OCI-LY7 (cell line): Measurements from ENCODE around the gene CTTNBP2. TPM values are rescaled to one million over a fixed set of nuclear protein-coding genes. Genes with fewer than 3 reads are reported as not detected.

Source experiments
- BruUV-seq: library from RNA; stranded (reverse); fragments of 400-500 nt; replicated peaks from 2 replicates; lab custom pipeline; 2021; lab: Mats Ljungman, UMichigan
- CTCF ChIA-PET: fragments of 300-600 bp; sonication (Branson Sonifier 250); formaldehyde crosslinking; loops from one replicate; lab custom pipeline; 2022; ENCODE audit warnings: antibody characterized with exemption; ENCODE audit not compliant: unreplicated experiment; lab: Charles Lee
- POLR2A ChIA-PET: fragments of 300-600 bp; sonication (Branson Sonifier 250); formaldehyde crosslinking; loops from one replicate; lab custom pipeline; 2022; ENCODE audit warnings: antibody characterized with exemption; lab: Charles Lee
- DNase-seq: peaks from one replicate; pipeline ENCODE4 v3.0.0-alpha.2; 2015; ENCODE audit warnings: low spot score
- H2AFZ ChIP-seq: fragments of 200-600 bp; sonication (generic), shearing (Covaris generic); 2 replicates; pipeline ENCODE4 v1.6.1; 2014; ENCODE audit warnings: mild to moderate bottlenecking, antibody characterized with exemption, low read length, moderate library complexity
- H3K27ac ChIP-seq: fragments of 200-600 bp; sonication (generic); 2 replicates; pipeline ENCODE4 v1.5.1; 2014; ENCODE audit warnings: mixed run types, low read depth, mild to moderate bottlenecking, moderate library complexity, low read length, inconsistent platforms; ENCODE audit not compliant: poor library complexity, severe bottlenecking
- H3K36me3 ChIP-seq: fragments of 200-600 bp; sonication (generic); 2 replicates; pipeline ENCODE4 v1.6.1; 2014; ENCODE audit warnings: mild to moderate bottlenecking, antibody characterized with exemption, low read length, moderate library complexity, mixed read lengths; ENCODE audit not compliant: insufficient read depth
- H3K4me1 ChIP-seq: fragments of 200-600 bp; sonication (generic); 2 replicates; pipeline ENCODE4 v1.5.1; 2014; ENCODE audit warnings: mild to moderate bottlenecking, low read length; ENCODE audit not compliant: insufficient read depth, poor library complexity, severe bottlenecking
- H3K4me2 ChIP-seq: fragments of 200-600 bp; sonication (generic); 2 replicates; pipeline ENCODE4 v1.6.1; 2014; ENCODE audit warnings: mild to moderate bottlenecking, low read length
- H3K4me3 ChIP-seq: fragments of 200-600 bp; sonication (generic); 2 replicates; pipeline ENCODE4 v1.5.1; 2014; ENCODE audit warnings: mild to moderate bottlenecking, low read depth, low read length; ENCODE audit not compliant: poor library complexity, severe bottlenecking
- H3K79me2 ChIP-seq: fragments of 200-600 bp; sonication (generic); 2 replicates; pipeline ENCODE4 v1.6.1; 2016; ENCODE audit warnings: low read depth, mild to moderate bottlenecking, low read length, moderate library complexity, mixed read lengths; ENCODE audit not compliant: insufficient read depth
- H3K9me2 ChIP-seq: fragments of 200-600 bp; sonication (generic); 2 replicates; pipeline ENCODE4 v1.6.1; 2016; ENCODE audit warnings: mild to moderate bottlenecking, low read length, mixed read lengths; ENCODE audit not compliant: insufficient read depth
- H3K9me3 ChIP-seq: fragments of 200-600 bp; sonication (generic); 2 replicates; pipeline ENCODE4 v1.6.1; 2014; ENCODE audit warnings: mild to moderate bottlenecking, mixed run types, low read length, mixed read lengths
- H4K20me1 ChIP-seq: fragments of 200-600 bp; sonication (generic); 2 replicates; pipeline ENCODE4 v1.6.1; 2014; ENCODE audit warnings: mild to moderate bottlenecking, antibody characterized with exemption, low read length, moderate library complexity, mixed read lengths; ENCODE audit not compliant: insufficient read depth
- EZH2phosphoT487 ChIP-seq: fragments of 200-600 bp; sonication (generic); IDR thresholded peaks from 2 replicates; pipeline ENCODE4 v1.6.1; 2018; ENCODE audit warnings: low read depth, borderline replicate concordance, mild to moderate bottlenecking, mixed run types, antibody characterized with exemption, low read length, moderate library complexity, mixed read lengths
- intact Hi-C: fragments of 100-400 bp; cut with micrococcal nuclease; formaldehyde crosslinking; loops from one replicate; pipeline ENCODE4 v1.10.0; 2022; ENCODE audit not compliant: unreplicated experiment
- total RNA-seq, 2 experiments: library from RNA; depleted of rRNA in 1 of 2; stranded (reverse); fragments of >200 nt in 1 of 2; shearing (Covaris generic) in 1 of 2; gene quantifications; 2 replicates each; pipeline ENCODE4 v1.2.3, GENCODE V29; 2014 to 2022
- TF ChIP-seq, protein P1 (sequence below): fragments of 200-600 bp; sonication (generic); conservative IDR thresholded peaks from 2 replicates; pipeline ENCODE4 v1.5.1; 2014; ENCODE audit warnings: mild to moderate bottlenecking, antibody characterized with exemption, low read length, moderate library complexity, mixed read lengths

Gene CTTNBP2
- total RNA-seq, 2 experiments from 2014 or later, result not detected

DNA sequence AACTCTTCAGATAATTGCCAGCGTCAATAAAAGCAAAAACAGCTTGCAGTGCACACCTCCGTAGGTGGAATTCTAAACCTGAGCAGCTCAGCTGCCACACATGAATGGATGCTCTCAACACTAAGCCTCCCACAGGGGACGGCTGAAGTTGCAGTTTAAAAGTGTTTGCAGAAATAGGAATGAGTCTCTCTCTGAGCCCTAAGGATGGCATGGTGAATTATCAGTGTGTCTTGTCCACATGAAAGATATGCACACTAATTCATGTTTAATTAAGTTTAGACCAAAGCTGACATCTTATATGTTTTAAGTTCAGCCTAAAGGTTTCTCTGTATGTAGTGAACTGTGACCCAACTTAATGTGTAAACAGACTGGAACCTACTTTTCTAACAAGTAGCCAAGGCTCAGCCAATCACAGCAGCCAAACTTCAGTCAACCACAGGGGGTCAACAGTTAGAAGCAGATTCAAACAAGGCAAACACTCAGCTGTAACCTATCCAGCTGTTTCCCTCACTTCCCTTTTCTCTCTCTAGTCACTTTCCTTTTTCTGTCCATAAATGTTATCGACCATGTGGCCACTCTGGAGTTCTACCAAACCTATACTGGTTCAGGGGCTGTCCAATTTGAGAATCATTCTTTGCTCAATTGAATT lies 38.1 kb downstream of the CTTNBP2 start:
- Histone ChIP-seq H3K9me2 (no peaks in the 10 kb centered on the region), H3K27ac (no peak overlapping the region), H3K4me3 (no peak overlapping the region), H2AFZ (no peak overlapping the region), H3K36me3 (no peaks in the 10 kb centered on the region), H3K4me2 (no peak overlapping the region), H3K79me2 (no peaks in the 10 kb centered on the region), H3K9me3 (no peaks in the 10 kb centered on the region), H3K4me1 (no peaks in the 10 kb centered on the region), H4K20me1 (no peaks in the 10 kb centered on the region)
- no peak for DNase-seq
- intact Hi-C loops, result no loop called here
- POLR2A ChIA-PET, result interaction anchor here (0.7 kb wide), 1 partner anchor 1837 kb away, joined by 3 read pairs; no protein-coding TSS in a partner anchor
- BruUV-seq, result no TSS peak
- no peak for TF ChIP-seq EZH2phosphoT487
- TF ChIP-seq, protein P1, sequence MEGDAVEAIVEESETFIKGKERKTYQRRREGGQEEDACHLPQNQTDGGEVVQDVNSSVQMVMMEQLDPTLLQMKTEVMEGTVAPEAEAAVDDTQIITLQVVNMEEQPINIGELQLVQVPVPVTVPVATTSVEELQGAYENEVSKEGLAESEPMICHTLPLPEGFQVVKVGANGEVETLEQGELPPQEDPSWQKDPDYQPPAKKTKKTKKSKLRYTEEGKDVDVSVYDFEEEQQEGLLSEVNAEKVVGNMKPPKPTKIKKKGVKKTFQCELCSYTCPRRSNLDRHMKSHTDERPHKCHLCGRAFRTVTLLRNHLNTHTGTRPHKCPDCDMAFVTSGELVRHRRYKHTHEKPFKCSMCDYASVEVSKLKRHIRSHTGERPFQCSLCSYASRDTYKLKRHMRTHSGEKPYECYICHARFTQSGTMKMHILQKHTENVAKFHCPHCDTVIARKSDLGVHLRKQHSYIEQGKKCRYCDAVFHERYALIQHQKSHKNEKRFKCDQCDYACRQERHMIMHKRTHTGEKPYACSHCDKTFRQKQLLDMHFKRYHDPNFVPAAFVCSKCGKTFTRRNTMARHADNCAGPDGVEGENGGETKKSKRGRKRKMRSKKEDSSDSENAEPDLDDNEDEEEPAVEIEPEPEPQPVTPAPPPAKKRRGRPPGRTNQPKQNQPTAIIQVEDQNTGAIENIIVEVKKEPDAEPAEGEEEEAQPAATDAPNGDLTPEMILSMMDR, result no peak
- CTCF ChIA-PET, result no interaction called here

DNA sequence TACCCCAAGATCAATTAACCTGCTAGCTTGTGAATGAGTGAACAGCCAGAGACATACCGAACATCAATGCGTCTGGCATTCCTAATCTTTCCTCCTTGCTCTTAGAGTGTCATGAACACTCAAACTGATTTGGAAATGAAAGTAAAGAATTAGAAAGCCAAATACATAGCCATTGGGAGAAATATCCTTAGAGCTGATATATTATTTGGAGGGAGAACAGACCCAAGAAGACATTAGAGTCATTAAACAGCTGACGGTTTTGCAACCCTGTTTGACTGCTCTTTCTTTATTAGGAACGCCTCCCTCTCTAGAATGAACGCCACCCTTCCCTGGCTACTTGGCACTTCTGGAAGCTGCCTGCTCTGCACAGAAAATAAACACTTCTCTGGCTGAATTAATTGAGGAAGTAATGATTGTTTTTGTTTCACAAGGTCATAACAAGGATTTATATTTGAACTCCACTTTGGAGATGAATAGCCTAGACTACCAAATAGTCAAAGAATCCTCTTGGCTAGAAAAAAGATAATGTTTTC lies 42.8 kb downstream of the CTTNBP2 start:
- H3K9me2 ChIP-seq, result no peaks in the 10 kb centered on the region
- ChIA-PET POLR2A (interaction anchor here (1.9 kb wide), 1 partner anchor 8 kb away, joined by 14 read pairs; no protein-coding TSS in a partner anchor), CTCF (no interaction called here)
- H4K20me1 ChIP-seq, result no peaks in the 10 kb centered on the region
- no peaks in the 10 kb centered on the region for H3K79me2 ChIP-seq
- TF ChIP-seq, protein P1, result no peak
- no peak for TF ChIP-seq EZH2phosphoT487
- H2AFZ ChIP-seq, result no peak overlapping the region
- H3K4me1 ChIP-seq, result no peaks in the 10 kb centered on the region
- H3K9me3 ChIP-seq, result no peaks in the 10 kb centered on the region
- DNase-seq, result no peak
- no peaks in the 10 kb centered on the region for H3K36me3 ChIP-seq
- no peak overlapping the region for H3K27ac ChIP-seq
- no peak overlapping the region for H3K4me3 ChIP-seq
- no peak overlapping the region for H3K4me2 ChIP-seq
- intact Hi-C loops, result no loop called here
- no TSS peak for BruUV-seq
